Activated CD8-positive, alpha-beta memory T cell treated with anti-CD3 and anti-CD28 coated beads for 1 hour (primary cell): ENCODE measurements around the gene VRK3.
A peak's percentile ranks its signal among the peaks of the same experiment; 100 is the strongest.

Experiments used
- DNase-seq, 2 donors: peaks; one replicate each; pipeline ENCODE4 v3.0.0-alpha.2; 2020; ENCODE audit warnings: low read depth in 1 of 2; ENCODE audit errors: extremely low read depth in 1 of 2

Gene VRK3

DNA sequence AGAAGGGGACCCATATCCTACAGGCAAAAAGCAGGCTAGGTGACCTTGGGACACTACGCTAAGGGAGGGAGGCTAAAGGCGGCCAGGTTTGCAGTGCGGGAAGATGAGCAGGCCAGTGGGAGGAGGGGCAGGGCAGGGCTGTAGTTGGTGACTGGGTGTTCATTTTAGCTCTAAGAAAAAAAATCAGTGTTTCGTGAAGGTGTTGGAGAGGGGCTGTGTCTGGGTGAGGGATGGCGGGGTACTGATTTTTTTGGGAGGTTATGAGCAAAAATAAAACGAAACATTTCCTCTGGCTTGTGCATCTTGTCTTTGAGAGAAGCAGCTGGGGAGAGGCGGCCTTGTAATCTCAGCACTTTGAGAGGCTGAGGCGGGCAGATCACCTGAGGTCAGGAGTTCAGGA is 91.5 kb downstream of the VRK3 start:
- DNase-seq: no peak

DNA sequence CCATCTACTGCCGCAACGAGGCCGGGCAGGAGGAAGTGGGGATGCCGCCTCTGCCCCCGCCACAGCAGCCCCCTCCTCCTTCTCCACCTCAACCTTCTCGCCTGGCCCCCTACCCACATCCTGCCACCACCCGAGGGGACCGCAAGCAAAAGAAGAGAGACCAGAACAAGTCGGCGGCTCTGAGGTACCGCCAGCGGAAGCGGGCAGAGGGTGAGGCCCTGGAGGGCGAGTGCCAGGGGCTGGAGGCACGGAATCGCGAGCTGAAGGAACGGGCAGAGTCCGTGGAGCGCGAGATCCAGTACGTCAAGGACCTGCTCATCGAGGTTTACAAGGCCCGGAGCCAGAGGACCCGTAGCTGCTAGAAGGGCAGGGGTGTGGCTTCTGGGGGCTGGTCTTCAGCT is 92.4 kb downstream of the VRK3 start:
- no peak for DNase-seq

DNA sequence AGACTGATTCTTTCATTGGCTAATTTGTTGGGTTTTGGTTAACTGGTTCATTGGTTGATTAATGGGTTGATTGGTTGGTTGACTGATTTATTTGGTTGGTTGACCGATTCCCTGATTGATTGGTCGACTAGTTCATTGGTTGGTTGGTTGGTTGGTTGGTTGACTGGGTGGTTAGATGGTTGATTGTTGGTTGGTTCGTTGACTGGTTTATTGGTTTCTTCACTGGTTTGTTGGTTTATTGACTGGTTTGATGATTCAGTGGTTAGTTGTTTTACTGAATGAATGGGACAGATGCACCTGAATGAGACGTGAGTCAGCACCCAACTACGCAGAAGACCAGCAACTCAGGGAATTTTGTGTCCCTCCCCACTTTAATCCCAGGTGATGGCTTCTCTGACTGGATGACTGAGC is 93.1 kb downstream of the VRK3 start:
- DNase-seq: no peak

- no peak for DNase-seq
Measured at GRCh38 chr19:49931293-49932040, 93.7 kb downstream of the VRK3 start.

GRCh38 chr19:49930483-49931011 is 94.6 kb downstream of the VRK3 start:
- no peak for DNase-seq

GRCh38 chr19:49929611-49930482 is 95.3 kb downstream of the VRK3 start:
- peak; percentile 80 to 87 for DNase-seq

GRCh38 chr19:49929121-49929610 is 96.0 kb downstream of the VRK3 start, which contains the start of the genes ATF5 and NUP62:
TSS of gene ATF5 (plus strand) at chr19:49929205. CDS start at chr19:49930851, 1,646 bp downstream.
TSS of gene NUP62 (minus strand) at chr19:49929504. CDS start at chr19:49909807, 19,697 bp downstream.
- DNase-seq: peak; percentile 75 to 92

GRCh38 chr19:49927526-49928264 is 97.5 kb downstream of the VRK3 start:
- no peak for DNase-seq

DNA sequence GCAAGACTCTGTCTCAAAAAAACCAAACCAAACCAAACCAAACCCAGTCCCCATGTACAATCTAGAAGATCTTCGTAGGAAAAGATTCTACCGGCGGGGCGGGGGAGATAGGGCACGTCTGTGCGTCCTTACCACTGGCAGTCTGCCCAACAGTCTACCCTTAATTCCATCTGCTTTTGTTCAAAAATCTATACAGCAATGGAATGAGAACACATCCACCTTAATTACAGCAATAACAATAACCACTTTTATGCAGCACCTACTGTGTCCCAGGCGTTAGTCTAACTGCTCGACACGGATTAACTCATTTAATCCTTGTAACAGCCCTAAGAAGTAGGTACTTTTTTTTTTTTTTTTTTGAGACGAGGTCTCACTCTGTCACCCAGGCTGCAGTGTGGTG is 98.7 kb downstream of the VRK3 start:
- DNase-seq: no peak
